OCI-LY3 (cell line): Measurements from ENCODE around the gene PLB1.

Experiments
- CTCF ChIP-seq: fragments of 200-600, 300-600 bp; sonication (generic); IDR thresholded peaks from 2 replicates; pipeline ENCODE4 v1.5.1; 2014; ENCODE audit warnings: antibody characterized with exemption, low read length, low read depth
- EZH2phosphoT487 ChIP-seq: fragments of 200-600 bp; shearing (Covaris generic); IDR thresholded peaks from 2 replicates; pipeline ENCODE4 v1.6.1; 2018; ENCODE audit warnings: antibody characterized with exemption, mixed run types, low read depth

- no peak for TF ChIP-seq CTCF
- TF ChIP-seq EZH2phosphoT487: no peak
Measured at GRCh38 chr2:28678175-28678855, 182.5 kb downstream of the PLB1 start.
